GM10266 (cell line): ENCODE measurements around the gene PIP5KL1.

ENCODE experiments used
- DNase-seq: peaks from one replicate; pipeline ENCODE4 v3.0.0; 2012; ENCODE audit errors: extremely low spot score
- TF ChIP-seq, protein P1 (sequence below): IDR thresholded peaks from 2 replicates; pipeline ENCODE4 v1.5.1; 2012; ENCODE audit warnings: mild to moderate bottlenecking, low read depth; ENCODE audit not compliant: control insufficient read depth, insufficient read depth; ENCODE audit errors: missing control alignments

Gene PIP5KL1

DNA sequence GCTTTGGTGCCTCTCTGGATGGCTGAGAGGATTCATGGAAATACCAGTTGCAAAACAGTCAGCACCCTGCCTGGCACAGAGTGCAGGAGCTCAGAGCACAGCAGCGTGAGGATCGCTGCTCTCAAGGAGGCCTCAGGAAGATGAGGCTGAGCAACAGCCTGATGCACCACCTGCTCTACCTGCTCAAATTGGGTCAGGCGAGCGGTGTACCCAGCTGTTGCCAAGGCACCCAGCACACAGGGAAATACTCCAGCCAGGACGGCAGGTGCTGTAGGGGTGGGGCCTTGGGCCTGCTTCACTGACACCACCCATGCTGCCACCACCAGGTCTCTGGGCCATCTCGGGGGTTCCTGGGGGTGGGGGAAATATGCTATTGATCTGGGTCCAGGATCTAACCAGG lies 45.9 kb upstream of the PIP5KL1 start:
- no peak for DNase-seq

DNA sequence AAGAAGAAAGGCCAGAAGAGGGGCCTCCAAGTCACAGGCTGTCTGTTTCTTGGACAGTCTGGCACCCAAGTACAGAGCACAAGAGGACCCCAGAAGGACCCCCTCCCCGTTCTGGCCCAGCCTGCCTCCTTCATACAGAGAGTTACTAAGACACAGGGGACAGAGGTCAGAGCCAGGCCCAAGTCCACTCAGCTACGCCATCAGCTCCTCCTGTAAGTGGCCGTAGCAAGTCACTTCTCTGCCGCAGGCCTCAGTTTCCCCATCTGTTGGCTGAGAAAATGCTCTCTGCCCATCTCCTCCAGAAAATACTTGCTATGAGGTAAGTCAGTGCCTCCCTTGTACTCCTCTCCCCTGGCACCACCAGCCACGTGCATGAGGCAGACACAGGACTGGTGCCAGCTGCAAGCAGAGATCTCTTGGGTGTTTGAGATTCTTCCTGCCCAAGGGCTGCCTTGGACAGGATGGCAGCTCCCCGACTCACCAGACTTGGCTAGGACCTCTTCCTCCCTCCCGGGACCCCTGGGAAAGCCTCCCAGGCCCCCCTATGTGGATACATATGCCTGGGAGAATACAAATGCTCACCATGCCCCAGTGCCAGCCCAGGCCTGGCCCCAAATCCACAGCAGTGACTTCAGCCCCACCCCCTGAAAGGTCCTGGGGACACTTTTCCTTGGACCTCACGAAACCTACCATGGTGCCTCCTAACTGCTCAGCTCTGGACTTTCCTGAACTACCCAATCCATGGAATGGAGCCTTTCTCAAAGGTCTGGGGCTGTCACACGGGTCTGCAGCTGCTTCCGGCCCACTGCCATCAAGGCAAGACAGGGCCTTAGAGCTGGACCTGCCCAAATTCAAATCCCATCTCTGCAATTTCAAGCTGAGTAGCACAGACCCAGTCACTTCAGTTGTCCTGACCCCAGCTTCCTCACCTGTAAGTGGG lies 45.1 kb upstream of the PIP5KL1 start:
- no peak for DNase-seq
- TF ChIP-seq, protein P1, sequence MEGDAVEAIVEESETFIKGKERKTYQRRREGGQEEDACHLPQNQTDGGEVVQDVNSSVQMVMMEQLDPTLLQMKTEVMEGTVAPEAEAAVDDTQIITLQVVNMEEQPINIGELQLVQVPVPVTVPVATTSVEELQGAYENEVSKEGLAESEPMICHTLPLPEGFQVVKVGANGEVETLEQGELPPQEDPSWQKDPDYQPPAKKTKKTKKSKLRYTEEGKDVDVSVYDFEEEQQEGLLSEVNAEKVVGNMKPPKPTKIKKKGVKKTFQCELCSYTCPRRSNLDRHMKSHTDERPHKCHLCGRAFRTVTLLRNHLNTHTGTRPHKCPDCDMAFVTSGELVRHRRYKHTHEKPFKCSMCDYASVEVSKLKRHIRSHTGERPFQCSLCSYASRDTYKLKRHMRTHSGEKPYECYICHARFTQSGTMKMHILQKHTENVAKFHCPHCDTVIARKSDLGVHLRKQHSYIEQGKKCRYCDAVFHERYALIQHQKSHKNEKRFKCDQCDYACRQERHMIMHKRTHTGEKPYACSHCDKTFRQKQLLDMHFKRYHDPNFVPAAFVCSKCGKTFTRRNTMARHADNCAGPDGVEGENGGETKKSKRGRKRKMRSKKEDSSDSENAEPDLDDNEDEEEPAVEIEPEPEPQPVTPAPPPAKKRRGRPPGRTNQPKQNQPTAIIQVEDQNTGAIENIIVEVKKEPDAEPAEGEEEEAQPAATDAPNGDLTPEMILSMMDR = no peak

More for the DNA sequence above, 45.9 kb upstream of the PIP5KL1 start:
- TF ChIP-seq, protein P1 = no peak

DNA sequence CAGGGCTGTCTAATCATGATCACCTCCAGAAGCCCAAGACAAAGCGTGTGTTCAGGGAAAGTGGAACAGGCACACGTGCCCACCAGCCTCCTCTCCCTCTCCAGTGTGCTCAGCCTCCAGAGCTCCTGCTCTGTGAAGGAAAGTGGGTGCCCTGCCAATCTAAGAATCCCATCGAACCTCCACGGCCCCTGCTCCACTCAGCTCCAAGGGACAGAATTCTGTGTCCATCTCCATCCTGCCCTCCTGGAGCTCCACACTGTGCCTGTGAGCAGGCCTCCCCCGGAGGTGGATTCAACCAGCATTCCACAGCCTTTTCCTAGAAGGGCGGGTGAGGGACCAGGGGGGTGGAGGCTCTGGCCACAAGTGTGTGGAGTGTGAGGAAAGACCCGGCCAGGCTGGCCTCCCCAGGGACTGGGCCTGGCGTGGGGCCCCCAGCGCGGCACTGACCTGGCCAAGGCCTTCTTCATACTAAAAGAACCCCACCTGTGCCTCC lies 44.2 kb upstream of the PIP5KL1 start:
- no peak for DNase-seq
- TF ChIP-seq, protein P1 = no peak

DNA sequence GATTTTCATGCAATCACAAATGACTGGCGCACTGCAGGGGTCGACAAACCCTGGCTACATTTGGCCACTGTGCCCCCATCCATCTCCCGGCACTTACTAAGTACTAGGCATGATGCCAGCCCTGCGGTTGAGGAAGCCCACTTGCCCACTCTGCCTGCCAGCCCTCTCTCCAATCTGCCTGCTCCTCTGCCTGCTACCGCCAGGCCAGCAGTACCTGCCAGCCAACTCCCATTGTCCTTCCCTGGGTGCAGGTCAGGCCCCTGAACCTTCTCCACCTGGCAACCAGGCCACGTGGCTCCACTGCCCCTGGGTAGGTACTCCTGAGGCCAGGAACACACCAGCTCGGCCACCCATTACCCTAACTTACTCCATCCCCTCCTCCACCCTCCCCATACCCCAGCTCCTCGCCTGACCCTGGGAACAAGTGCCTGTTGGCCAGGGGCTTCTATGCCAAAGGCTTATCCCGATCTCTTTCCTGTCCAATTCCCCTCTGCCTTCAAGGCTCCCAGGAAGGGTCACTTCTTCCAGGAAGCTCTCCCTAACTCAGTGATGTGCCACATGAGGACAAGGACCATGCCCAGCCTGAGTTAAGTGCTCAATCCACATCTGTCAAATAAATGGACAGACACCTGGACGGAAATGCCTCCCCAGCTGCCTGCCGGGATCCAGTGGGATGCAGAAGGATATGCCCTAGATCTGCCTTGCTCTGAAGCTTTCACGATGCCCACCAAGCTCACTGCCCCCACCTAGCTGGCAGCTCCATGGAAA lies 43.6 kb upstream of the PIP5KL1 start:
- TF ChIP-seq, protein P1 = no peak
- no peak for DNase-seq

DNA sequence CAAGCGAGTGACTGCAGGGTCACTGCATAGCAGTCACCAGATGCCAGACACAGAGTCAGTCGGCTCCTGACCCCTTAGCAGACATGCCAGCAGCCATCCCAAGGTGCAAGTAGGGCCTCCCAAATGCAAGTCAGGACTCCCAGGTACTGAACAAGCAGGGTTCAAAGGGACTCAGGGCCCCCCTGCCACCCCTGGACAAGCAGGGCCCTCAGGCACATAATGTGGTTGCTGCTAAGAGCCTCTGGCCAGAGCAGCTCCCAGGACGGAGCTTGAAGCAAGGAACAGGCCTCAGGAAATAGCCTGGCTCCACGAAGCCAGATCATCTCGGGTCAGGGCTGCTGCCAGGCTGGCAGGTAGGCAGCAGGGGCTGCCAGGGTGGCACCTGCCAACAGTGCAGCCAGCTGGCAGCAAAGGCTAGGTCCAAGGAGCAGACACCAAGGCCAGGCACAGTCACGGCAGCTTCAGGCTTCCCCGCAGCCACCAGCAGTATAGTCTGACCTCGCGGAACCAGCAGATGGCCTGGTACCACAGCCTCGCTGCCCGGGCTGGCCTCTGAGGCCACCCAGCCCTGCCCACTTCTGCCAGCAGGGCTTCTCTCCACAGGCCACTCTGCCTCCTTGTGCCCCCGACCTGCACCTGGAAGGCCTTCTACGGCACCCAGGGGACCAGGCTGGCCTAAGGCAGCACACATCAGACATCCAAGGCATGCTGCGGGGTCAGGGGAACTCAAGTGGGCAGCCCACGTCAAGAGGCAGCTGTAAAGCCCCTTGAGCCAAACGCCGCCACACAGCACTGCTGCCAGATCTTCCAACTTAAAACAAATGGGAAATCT lies 42.8 kb upstream of the PIP5KL1 start:
- no peak for DNase-seq

DNA sequence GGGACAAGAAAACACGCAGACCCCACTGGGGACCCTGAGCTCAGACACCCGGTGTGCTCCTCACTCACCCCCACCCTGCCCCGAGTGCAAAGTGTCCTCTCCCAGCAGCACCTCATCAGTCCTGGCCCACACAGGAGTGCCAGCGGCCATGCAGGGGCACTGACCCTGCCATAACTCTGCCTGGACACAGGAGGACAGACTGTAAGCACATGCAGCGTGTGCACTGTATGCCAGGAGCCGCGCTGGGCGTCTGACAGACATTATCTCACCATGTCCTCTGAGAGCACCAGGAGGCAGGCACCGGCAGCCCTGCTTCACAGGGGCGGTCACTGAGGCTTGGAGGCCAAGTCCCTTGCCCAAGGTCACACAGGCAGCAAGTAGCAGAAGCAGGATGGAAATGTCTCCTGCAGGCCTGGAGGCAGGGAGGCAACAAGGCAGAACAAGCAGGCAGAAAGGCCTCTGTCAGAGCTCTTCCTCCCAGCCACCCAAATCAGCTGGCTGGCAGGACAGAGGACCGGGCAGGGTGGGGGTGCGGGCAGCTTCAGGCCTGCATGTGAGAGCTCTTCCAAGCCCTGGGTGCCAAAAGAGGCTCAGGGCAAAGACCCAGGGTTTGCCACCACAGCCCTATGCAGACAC lies 41.8 kb upstream of the PIP5KL1 start:
- DNase-seq = no peak
- TF ChIP-seq, protein P1 = no peak

More for the DNA sequence above, 42.8 kb upstream of the PIP5KL1 start:
- TF ChIP-seq, protein P1 = no peak
